Astrocyte (in vitro differentiated cells and primary cell): ENCODE measurements around the gene SPIRE2.

Experiments used
- CTCF ChIP-seq: IDR thresholded peaks from 2 replicates; pipeline ENCODE4 v1.5.1; 2011; ENCODE audit warnings: low read depth, mild to moderate bottlenecking, inconsistent platforms, low read length, moderate library complexity; ENCODE audit not compliant: insufficient read depth
- EZH2 ChIP-seq: IDR thresholded peaks from 2 replicates; pipeline ENCODE4 v1.6.1; 2012; ENCODE audit warnings: mild to moderate bottlenecking, low read length, inconsistent platforms; ENCODE audit not compliant: insufficient read depth

- TF ChIP-seq EZH2 (no peak), CTCF (no peak)
Observed at GRCh38 chr16:89844739-89845339, 16.6 kb downstream of the SPIRE2 start.
